ENCODE results near the gene BRD3. TPM values are rescaled to one million over a fixed set of nuclear protein-coding genes. Genes with fewer than 3 reads are reported as not detected.

Gene BRD3
- total RNA-seq, 1 donor from 2014 or later, result 20.9 TPM

- no peaks in the 10 kb centered on the region for H3K9me3 ChIP-seq (ENCODE audit: control insufficient read depth in 3 of 3, low read length in 3 of 3)
- H3K4me3 ChIP-seq (ENCODE audit: low read length in 3 of 3), result no peak overlapping the region
Observed at GRCh38 chr9:133987946-133988665, 79.7 kb downstream of the BRD3 start.

GRCh38 chr9:133987446-133987788 is 80.4 kb downstream of the BRD3 start:
- Histone ChIP-seq H3K27me3 (ENCODE audit: control insufficient read depth in 3 of 3, insufficient read depth in 3 of 3, low read length in 3 of 3) (peaks cover 14 to 27% (median 27%) of the 10 kb centered on the region in 3 donors), H3K9ac (ENCODE audit: low read depth in 1 of 3, low read length in 3 of 3) (no peak overlapping the region), H3K4me3 (ENCODE audit: low read length in 3 of 3) (no peak overlapping the region), H3K9me3 (ENCODE audit: control insufficient read depth in 3 of 3, low read length in 3 of 3) (no peaks in the 10 kb centered on the region), H3K27ac (ENCODE audit: low read depth, low read length) (no peak overlapping the region), H3K36me3 (ENCODE audit: control insufficient read depth in 3 of 3, insufficient read depth in 3 of 3, low read length in 3 of 3) (no peaks in the 10 kb centered on the region), H3K4me1 (ENCODE audit: control insufficient read depth in 3 of 3, insufficient read depth in 3 of 3, low read length in 3 of 3) (peaks cover 4 to 9% (median 4%) of the 10 kb centered on the region in 3 donors)

More at GRCh38 chr9:133987946-133988665, 79.7 kb downstream of the BRD3 start:
- Histone ChIP-seq H3K36me3 (ENCODE audit: control insufficient read depth in 3 of 3, insufficient read depth in 3 of 3, low read length in 3 of 3) (no peaks in the 10 kb centered on the region), H3K27ac (ENCODE audit: low read depth, low read length) (no peak overlapping the region), H3K4me1 (ENCODE audit: control insufficient read depth in 3 of 3, insufficient read depth in 3 of 3, low read length in 3 of 3) (peaks cover 5 to 9% (median 7%) of the 10 kb centered on the region in 3 donors), H3K9ac (ENCODE audit: low read depth in 1 of 3, low read length in 3 of 3) (no peak overlapping the region), H3K27me3 (ENCODE audit: control insufficient read depth in 3 of 3, insufficient read depth in 3 of 3, low read length in 3 of 3) (peaks cover 18 to 30% (median 30%) of the 10 kb centered on the region in 3 donors)

- Histone ChIP-seq H3K9ac (ENCODE audit: low read depth in 1 of 3, low read length in 3 of 3) (no peak overlapping the region), H3K4me3 (ENCODE audit: low read length in 3 of 3) (no peak overlapping the region), H3K27me3 (ENCODE audit: control insufficient read depth in 3 of 3, insufficient read depth in 3 of 3, low read length in 3 of 3) (peaks cover 10 to 27% (median 26%) of the 10 kb centered on the region in 3 donors), H3K4me1 (ENCODE audit: control insufficient read depth in 3 of 3, insufficient read depth in 3 of 3, low read length in 3 of 3) (peaks cover 4 to 9% (median 4%) of the 10 kb centered on the region in 3 donors), H3K36me3 (ENCODE audit: control insufficient read depth in 3 of 3, insufficient read depth in 3 of 3, low read length in 3 of 3) (no peaks in the 10 kb centered on the region), H3K9me3 (ENCODE audit: control insufficient read depth in 3 of 3, low read length in 3 of 3) (no peaks in the 10 kb centered on the region), H3K27ac (ENCODE audit: low read depth, low read length) (no peak overlapping the region)
Observed at GRCh38 chr9:133986774-133987445, 80.9 kb downstream of the BRD3 start.

DNA sequence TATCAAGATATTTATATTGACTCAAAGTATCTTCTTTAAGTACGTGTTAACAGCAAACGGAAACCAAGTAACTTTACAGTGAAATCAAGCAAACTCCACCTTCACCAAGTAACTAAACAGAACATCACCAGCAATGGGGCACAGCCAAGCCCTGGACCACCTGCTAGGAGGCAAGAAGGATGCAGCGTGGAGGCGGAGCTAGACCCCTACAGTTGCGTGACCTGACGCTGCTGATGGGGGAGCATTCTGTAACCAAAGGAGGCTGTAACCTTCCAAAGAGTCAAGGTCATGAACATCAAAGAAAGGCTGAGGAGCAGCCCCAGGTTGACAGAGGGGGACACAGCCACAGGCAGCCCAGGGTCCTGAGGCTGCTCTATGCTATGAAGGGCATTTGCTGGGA is 81.8 kb downstream of the BRD3 start:
- Histone ChIP-seq H3K4me1 (ENCODE audit: control insufficient read depth in 3 of 3, insufficient read depth in 3 of 3, low read length in 3 of 3) (peaks cover 2 to 9% (median 2%) of the 10 kb centered on the region in 3 donors), H3K27me3 (ENCODE audit: control insufficient read depth in 3 of 3, insufficient read depth in 3 of 3, low read length in 3 of 3) (peaks cover 9 to 25% (median 23%) of the 10 kb centered on the region in 3 donors), H3K36me3 (ENCODE audit: control insufficient read depth in 3 of 3, insufficient read depth in 3 of 3, low read length in 3 of 3) (no peaks in the 10 kb centered on the region), H3K4me3 (ENCODE audit: low read length in 3 of 3) (no peak overlapping the region), H3K9me3 (ENCODE audit: control insufficient read depth in 3 of 3, low read length in 3 of 3) (no peaks in the 10 kb centered on the region), H3K9ac (ENCODE audit: low read depth in 1 of 3, low read length in 3 of 3) (no peak overlapping the region), H3K27ac (ENCODE audit: low read depth, low read length) (no peak overlapping the region)

- no peaks in the 10 kb centered on the region for H3K9me3 ChIP-seq (ENCODE audit: control insufficient read depth in 3 of 3, low read length in 3 of 3)
- H3K27ac ChIP-seq (ENCODE audit: low read depth, low read length), result no peak overlapping the region
- H3K4me1 ChIP-seq (ENCODE audit: control insufficient read depth in 3 of 3, insufficient read depth in 3 of 3, low read length in 3 of 3), result peaks cover 13 to 19% (median 18%) of the 10 kb centered on the region in 3 donors
- H3K9ac ChIP-seq (ENCODE audit: low read depth in 1 of 3, low read length in 3 of 3), result no peak overlapping the region
- peaks cover 8 to 32% (median 24%) of the 10 kb centered on the region in 3 donors for H3K27me3 ChIP-seq (ENCODE audit: control insufficient read depth in 3 of 3, insufficient read depth in 3 of 3, low read length in 3 of 3)
- H3K4me3 ChIP-seq (ENCODE audit: low read length in 3 of 3), result no peak overlapping the region
- H3K36me3 ChIP-seq (ENCODE audit: control insufficient read depth in 3 of 3, insufficient read depth in 3 of 3, low read length in 3 of 3), result no peaks in the 10 kb centered on the region
Observed at GRCh38 chr9:133982971-133983720, 84.7 kb downstream of the BRD3 start.

GRCh38 chr9:133981958-133982681 is 85.7 kb downstream of the BRD3 start:
- Histone ChIP-seq H3K27ac (ENCODE audit: low read depth, low read length) (no peak overlapping the region), H3K4me1 (ENCODE audit: control insufficient read depth in 3 of 3, insufficient read depth in 3 of 3, low read length in 3 of 3) (peaks cover 13 to 19% (median 18%) of the 10 kb centered on the region in 3 donors), H3K9me3 (ENCODE audit: control insufficient read depth in 3 of 3, low read length in 3 of 3) (no peaks in the 10 kb centered on the region), H3K27me3 (ENCODE audit: control insufficient read depth in 3 of 3, insufficient read depth in 3 of 3, low read length in 3 of 3) (peaks cover 8 to 35% (median 20%) of the 10 kb centered on the region in 3 donors), H3K4me3 (ENCODE audit: low read length in 3 of 3) (no peak overlapping the region), H3K9ac (ENCODE audit: low read depth in 1 of 3, low read length in 3 of 3) (no peak overlapping the region), H3K36me3 (ENCODE audit: control insufficient read depth in 3 of 3, insufficient read depth in 3 of 3, low read length in 3 of 3) (no peaks in the 10 kb centered on the region)

GRCh38 chr9:133981589-133981957 is 86.3 kb downstream of the BRD3 start:
- H3K9ac ChIP-seq (ENCODE audit: low read depth in 1 of 3, low read length in 3 of 3), result no peak overlapping the region
- no peak overlapping the region for H3K4me3 ChIP-seq (ENCODE audit: low read length in 3 of 3)
- no peaks in the 10 kb centered on the region for H3K9me3 ChIP-seq (ENCODE audit: control insufficient read depth in 3 of 3, low read length in 3 of 3)
- peaks cover 13 to 19% (median 18%) of the 10 kb centered on the region in 3 donors for H3K4me1 ChIP-seq (ENCODE audit: control insufficient read depth in 3 of 3, insufficient read depth in 3 of 3, low read length in 3 of 3)
- no peak overlapping the region for H3K27ac ChIP-seq (ENCODE audit: low read depth, low read length)
- no peaks in the 10 kb centered on the region for H3K36me3 ChIP-seq (ENCODE audit: control insufficient read depth in 3 of 3, insufficient read depth in 3 of 3, low read length in 3 of 3)
- peaks cover 8 to 36% (median 18%) of the 10 kb centered on the region in 3 donors for H3K27me3 ChIP-seq (ENCODE audit: control insufficient read depth in 3 of 3, insufficient read depth in 3 of 3, low read length in 3 of 3)

DNA sequence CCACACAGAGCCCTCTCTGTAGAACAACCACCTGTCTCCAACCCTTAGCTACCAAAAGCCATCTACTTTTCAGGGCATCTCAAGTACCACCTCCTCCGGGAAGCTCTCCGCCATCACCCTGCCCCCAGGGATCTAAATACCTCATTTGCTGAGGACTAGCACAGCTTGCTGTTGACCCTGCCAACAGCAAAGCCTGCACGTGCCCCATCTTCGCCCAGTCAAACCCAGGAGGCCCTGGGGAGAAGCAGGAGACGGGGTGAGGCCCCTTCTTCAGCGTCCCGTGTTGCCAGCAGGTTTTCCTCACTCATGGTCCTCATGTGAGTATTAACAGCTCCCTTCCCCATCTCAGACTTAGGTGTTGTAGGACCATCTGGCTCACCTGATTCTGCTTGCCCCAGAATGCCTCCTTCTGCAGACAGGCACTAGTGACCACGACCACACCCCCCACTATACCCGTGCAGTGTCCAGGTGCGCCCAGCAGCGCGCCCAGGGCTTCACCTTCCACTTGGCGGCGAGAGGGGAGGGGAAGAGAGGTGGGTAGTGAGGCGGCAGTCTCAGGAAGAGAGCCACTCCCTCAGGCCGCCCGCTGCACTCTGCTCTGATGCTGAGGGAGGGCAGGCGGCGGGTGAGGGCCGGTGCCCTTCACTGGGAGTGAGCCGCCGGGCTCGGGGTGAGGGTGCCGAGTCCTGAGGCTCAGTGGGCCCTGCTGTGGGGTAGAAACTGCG is 86.8 kb downstream of the BRD3 start:
- Histone ChIP-seq H3K27ac (ENCODE audit: low read depth, low read length) (no peak overlapping the region), H3K27me3 (ENCODE audit: control insufficient read depth in 3 of 3, insufficient read depth in 3 of 3, low read length in 3 of 3) (peaks cover 8 to 36% (median 15%) of the 10 kb centered on the region in 3 donors), H3K9ac (ENCODE audit: low read depth in 1 of 3, low read length in 3 of 3) (no peak overlapping the region), H3K4me1 (ENCODE audit: control insufficient read depth in 3 of 3, insufficient read depth in 3 of 3, low read length in 3 of 3) (peaks cover 13 to 19% (median 18%) of the 10 kb centered on the region in 3 donors), H3K4me3 (ENCODE audit: low read length in 3 of 3) (no peak overlapping the region), H3K9me3 (ENCODE audit: control insufficient read depth in 3 of 3, low read length in 3 of 3) (no peaks in the 10 kb centered on the region), H3K36me3 (ENCODE audit: control insufficient read depth in 3 of 3, insufficient read depth in 3 of 3, low read length in 3 of 3) (no peaks in the 10 kb centered on the region)
